Activated B cell treated with CpG ODN at 0.5 μM for 24 hours (primary cell): Measurements from ENCODE around the gene HSP90AB1. TPM values are rescaled to one million over a fixed set of nuclear protein-coding genes. Genes with fewer than 3 reads are reported as not detected.

Experiments used
- ATAC-seq: fragments of 200-7000 bp; cut with Tn5 transposase; one replicate; pipeline ENCODE4 v1.10.0; 2021; ENCODE audit warnings: low read depth, mild to moderate bottlenecking, moderate library complexity
- CTCF ChIA-PET: fragments of 350-600 bp; sonication (Branson Sonifier 250); formaldehyde crosslinking; loops from one replicate; lab custom pipeline; 2021; ENCODE audit warnings: antibody characterized with exemption; lab: Charles Lee
- POLR2A ChIA-PET: fragments of 350-600 bp; sonication (Branson Sonifier 250); formaldehyde crosslinking; loops from one replicate; lab custom pipeline; 2021; ENCODE audit warnings: antibody characterized with exemption; lab: Charles Lee
- DNase-seq: peaks from one replicate; pipeline ENCODE4 v3.0.0; 2022
- H3K27ac Mint-ChIP-seq: one replicate; pipeline ENCODE4 v1.8.0; 2020; ENCODE audit warnings: mixed read lengths
- H3K27me3 Mint-ChIP-seq: one replicate; pipeline ENCODE4 v1.8.0; 2021; ENCODE audit warnings: mixed read lengths
- H3K36me3 Mint-ChIP-seq: one replicate; pipeline ENCODE4 v1.8.0; 2021; ENCODE audit warnings: low read depth, mixed read lengths
- H3K4me1 Mint-ChIP-seq: one replicate; pipeline ENCODE4 v1.8.0; 2021; ENCODE audit warnings: mixed read lengths
- H3K4me3 Mint-ChIP-seq: one replicate; pipeline ENCODE4 v1.8.0; 2020; ENCODE audit warnings: mild to moderate bottlenecking, mixed read lengths
- H3K9me3 Mint-ChIP-seq: one replicate; pipeline ENCODE4 v1.8.0; 2020; ENCODE audit warnings: mixed read lengths
- intact Hi-C: fragments of 100-400 bp; cut with micrococcal nuclease; formaldehyde crosslinking; loops from one replicate; pipeline ENCODE4 v1.15.1; 2024
- total RNA-seq: library from RNA; stranded (reverse); gene quantifications from 2 replicates; pipeline ENCODE4 v1.2.3, GENCODE V29; 2022
- TF ChIP-seq, protein P1 (sequence below): fragments of 200-600 bp; IDR thresholded peaks from one replicate; pipeline ENCODE4 v1.8.0; 2022; ENCODE audit warnings: antibody characterized with exemption, mild to moderate bottlenecking

Gene HSP90AB1
- total RNA-seq, 1 donor from 2014 or later, result 1,222 TPM

GRCh38 chr6:44265007-44265721 lies 18.3 kb downstream of the HSP90AB1 start, which contains the start of gene NFKBIE:
TSS of gene NFKBIE (minus strand) at chr6:44265551. CDS start at chr6:44265346, 205 bp downstream.
- POLR2A ChIA-PET, result interaction anchor here (0.6 to 13.7 kb wide), 10 partner anchors 10 to 1385 kb away, joined by 3 to 549 read pairs (median 5); partner anchors contain the start of genes HSP90AB1, RPL7L1, SLC29A1 and SLC35B2

GRCh38 chr6:44265722-44266233 lies 18.9 kb downstream of the HSP90AB1 start:
- DNase-seq (no peak), ATAC-seq (no peak)
- H3K36me3 Mint-ChIP-seq, result peaks cover 40% of the 10 kb centered on the region
- peak overlapping the region; percentile 88 for H3K27ac Mint-ChIP-seq
- peaks cover 4% of the 10 kb centered on the region for H3K27me3 Mint-ChIP-seq
- H3K4me1 Mint-ChIP-seq, result peaks cover 71% of the 10 kb centered on the region
- peak overlapping the region; percentile 100 for H3K4me3 Mint-ChIP-seq
- H3K9me3 Mint-ChIP-seq, result no peaks in the 10 kb centered on the region
- intact Hi-C loops, result loop anchor here (1.0 to 10.0 kb wide), 9 partner anchors 8 to 1701 kb away; partner anchors contain the start of genes CDC5L, LRRC73, MRPL14 and POLR1C
- ChIA-PET CTCF (interaction anchor here (1.2 kb wide), 1 partner anchor 93 kb away, joined by 4 read pairs; no protein-coding TSS in a partner anchor), POLR2A (interaction anchor here (0.6 to 13.7 kb wide), 3 partner anchors 10 to 65 kb away, joined by 3 to 549 read pairs (median 72); partner anchors contain the start of genes HSP90AB1 and SLC35B2)
- TF ChIP-seq, protein P1, sequence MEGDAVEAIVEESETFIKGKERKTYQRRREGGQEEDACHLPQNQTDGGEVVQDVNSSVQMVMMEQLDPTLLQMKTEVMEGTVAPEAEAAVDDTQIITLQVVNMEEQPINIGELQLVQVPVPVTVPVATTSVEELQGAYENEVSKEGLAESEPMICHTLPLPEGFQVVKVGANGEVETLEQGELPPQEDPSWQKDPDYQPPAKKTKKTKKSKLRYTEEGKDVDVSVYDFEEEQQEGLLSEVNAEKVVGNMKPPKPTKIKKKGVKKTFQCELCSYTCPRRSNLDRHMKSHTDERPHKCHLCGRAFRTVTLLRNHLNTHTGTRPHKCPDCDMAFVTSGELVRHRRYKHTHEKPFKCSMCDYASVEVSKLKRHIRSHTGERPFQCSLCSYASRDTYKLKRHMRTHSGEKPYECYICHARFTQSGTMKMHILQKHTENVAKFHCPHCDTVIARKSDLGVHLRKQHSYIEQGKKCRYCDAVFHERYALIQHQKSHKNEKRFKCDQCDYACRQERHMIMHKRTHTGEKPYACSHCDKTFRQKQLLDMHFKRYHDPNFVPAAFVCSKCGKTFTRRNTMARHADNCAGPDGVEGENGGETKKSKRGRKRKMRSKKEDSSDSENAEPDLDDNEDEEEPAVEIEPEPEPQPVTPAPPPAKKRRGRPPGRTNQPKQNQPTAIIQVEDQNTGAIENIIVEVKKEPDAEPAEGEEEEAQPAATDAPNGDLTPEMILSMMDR, result no peak

More at GRCh38 chr6:44265007-44265721, 18.3 kb downstream of the HSP90AB1 start, which contains the start of gene NFKBIE:
- intact Hi-C loops, result loop anchor here (1.0 to 10.0 kb wide), 9 partner anchors 8 to 1700 kb away; partner anchors contain the start of genes CDC5L, LRRC73, MRPL14 and POLR1C
- H3K27ac Mint-ChIP-seq, result peak within 1 kb of the TSS; percentile 99
- H3K4me3 Mint-ChIP-seq, result peak within 1 kb of the TSS; percentile 100
- DNase-seq, result peak; percentile 99
- no peaks in the 10 kb centered on the region for H3K9me3 Mint-ChIP-seq
- peaks cover 77% of the 10 kb centered on the region for H3K4me1 Mint-ChIP-seq
- peaks cover 47% of the 10 kb centered on the region for H3K36me3 Mint-ChIP-seq
- ATAC-seq, result peak; percentile 50
- TF ChIP-seq, protein P1, result no peak
- H3K27me3 Mint-ChIP-seq, result peaks cover 4% of the 10 kb centered on the region
- CTCF ChIA-PET, result interaction anchor here (1.1 to 3.2 kb wide), 7 partner anchors 11 to 92 kb away, joined by 3 to 12 read pairs (median 5); partner anchors contain the start of genes AARS2 and HSP90AB1

GRCh38 chr6:44266347-44266746 lies 19.4 kb downstream of the HSP90AB1 start:
- ChIA-PET POLR2A (interaction anchor here (0.6 to 13.7 kb wide), 3 partner anchors 11 to 65 kb away, joined by 3 to 549 read pairs (median 72); partner anchors contain the start of genes HSP90AB1 and SLC35B2), CTCF (interaction anchor here (0.7 to 5.0 kb wide), 10 partner anchors 10 to 622 kb away, joined by 3 to 81 read pairs (median 5); partner anchors contain the start of genes AARS2 and RSPH9)
- Mint-ChIP-seq H3K4me1 (peaks cover 68% of the 10 kb centered on the region), H3K36me3 (peaks cover 35% of the 10 kb centered on the region), H3K27me3 (peaks cover 8% of the 10 kb centered on the region), H3K27ac (peak overlapping the region; percentile 88), H3K4me3 (peak overlapping the region; percentile 100), H3K9me3 (no peaks in the 10 kb centered on the region)
- DNase-seq (no peak), ATAC-seq (no peak)
- TF ChIP-seq, protein P1, result no peak
- intact Hi-C loops, result loop anchor here (10.0 kb wide), 3 partner anchors 552 to 1702 kb away; partner anchors contain the start of genes LRRC73, POLR1C, UBR2 and YIPF3

DNA sequence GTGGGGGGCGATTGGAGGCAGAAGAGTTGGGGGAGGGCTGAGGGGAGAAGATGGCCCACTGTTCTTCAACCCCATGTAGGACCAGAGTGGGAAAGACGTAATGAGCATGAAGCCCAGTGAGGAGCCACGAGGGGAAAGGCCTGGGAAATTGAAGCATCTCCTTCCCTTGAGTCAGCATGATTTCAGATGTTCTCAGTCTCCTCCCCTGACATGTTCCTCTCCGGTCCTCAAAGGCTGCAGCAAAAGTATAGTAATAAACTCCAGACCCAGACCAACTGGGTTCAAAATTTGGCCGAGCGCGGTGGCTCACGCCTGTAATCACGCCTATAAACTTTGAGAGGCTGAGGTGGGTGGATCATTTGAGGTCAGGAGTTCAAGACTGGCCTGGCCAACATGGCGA lies 20.4 kb downstream of the HSP90AB1 start:
- no peak overlapping the region for H3K4me3 Mint-ChIP-seq
- peak overlapping the region; percentile 88 for H3K27ac Mint-ChIP-seq
- intact Hi-C loops, result loop anchor here (10.0 kb wide), 3 partner anchors 552 to 1702 kb away; partner anchors contain the start of genes LRRC73, POLR1C, UBR2 and YIPF3
- TF ChIP-seq, protein P1, result no peak
- DNase-seq, result no peak
- no peaks in the 10 kb centered on the region for H3K9me3 Mint-ChIP-seq
- H3K36me3 Mint-ChIP-seq, result peaks cover 26% of the 10 kb centered on the region
- H3K4me1 Mint-ChIP-seq, result peaks cover 59% of the 10 kb centered on the region
- ChIA-PET CTCF (interaction anchor here (0.7 to 5.0 kb wide), 18 partner anchors 9 to 623 kb away, joined by 3 to 81 read pairs (median 5); partner anchors contain the start of genes AARS2, RSPH9 and SLC35B2), POLR2A (interaction anchor here (2.6 to 13.7 kb wide), 3 partner anchors 12 to 22 kb away, joined by 14 to 549 read pairs (median 72); partner anchors contain the start of genes HSP90AB1 and SLC35B2)
- peaks cover 10% of the 10 kb centered on the region for H3K27me3 Mint-ChIP-seq
- ATAC-seq, result no peak
